OCI-LY7 (cell line): ENCODE results near the gene RIMBP2.

Experiments used
- EZH2phosphoT487 ChIP-seq: fragments of 200-600 bp; sonication (generic); IDR thresholded peaks from 2 replicates; pipeline ENCODE4 v1.6.1; 2018; ENCODE audit warnings: low read depth, borderline replicate concordance, mild to moderate bottlenecking, mixed run types, antibody characterized with exemption, low read length, moderate library complexity, mixed read lengths
- TF ChIP-seq, protein P1 (sequence below): fragments of 200-600 bp; sonication (generic); conservative IDR thresholded peaks from 2 replicates; pipeline ENCODE4 v1.5.1; 2014; ENCODE audit warnings: mild to moderate bottlenecking, antibody characterized with exemption, low read length, moderate library complexity, mixed read lengths

DNA sequence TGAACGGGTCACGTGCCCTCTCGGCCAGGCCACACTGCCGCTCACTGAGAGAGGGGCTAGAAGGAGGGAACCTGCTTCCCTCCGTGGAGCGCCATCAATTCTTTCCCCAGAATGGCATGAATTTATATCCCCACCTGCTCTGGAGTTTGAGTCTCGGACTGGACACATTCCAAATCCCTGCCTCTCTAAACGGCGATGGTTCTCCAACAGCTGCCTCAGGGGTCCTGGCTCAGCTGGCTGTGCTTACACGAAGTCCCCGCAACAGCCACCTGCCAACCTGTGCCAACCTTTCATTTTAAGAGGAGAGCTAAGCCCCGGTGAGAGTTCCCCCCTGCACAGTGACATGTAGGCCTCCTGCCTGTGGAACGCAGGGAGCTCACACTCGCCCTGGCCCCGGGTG, 73.2 kb downstream of the RIMBP2 start:
- TF ChIP-seq, protein P1, sequence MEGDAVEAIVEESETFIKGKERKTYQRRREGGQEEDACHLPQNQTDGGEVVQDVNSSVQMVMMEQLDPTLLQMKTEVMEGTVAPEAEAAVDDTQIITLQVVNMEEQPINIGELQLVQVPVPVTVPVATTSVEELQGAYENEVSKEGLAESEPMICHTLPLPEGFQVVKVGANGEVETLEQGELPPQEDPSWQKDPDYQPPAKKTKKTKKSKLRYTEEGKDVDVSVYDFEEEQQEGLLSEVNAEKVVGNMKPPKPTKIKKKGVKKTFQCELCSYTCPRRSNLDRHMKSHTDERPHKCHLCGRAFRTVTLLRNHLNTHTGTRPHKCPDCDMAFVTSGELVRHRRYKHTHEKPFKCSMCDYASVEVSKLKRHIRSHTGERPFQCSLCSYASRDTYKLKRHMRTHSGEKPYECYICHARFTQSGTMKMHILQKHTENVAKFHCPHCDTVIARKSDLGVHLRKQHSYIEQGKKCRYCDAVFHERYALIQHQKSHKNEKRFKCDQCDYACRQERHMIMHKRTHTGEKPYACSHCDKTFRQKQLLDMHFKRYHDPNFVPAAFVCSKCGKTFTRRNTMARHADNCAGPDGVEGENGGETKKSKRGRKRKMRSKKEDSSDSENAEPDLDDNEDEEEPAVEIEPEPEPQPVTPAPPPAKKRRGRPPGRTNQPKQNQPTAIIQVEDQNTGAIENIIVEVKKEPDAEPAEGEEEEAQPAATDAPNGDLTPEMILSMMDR, result no peak
- no peak for TF ChIP-seq EZH2phosphoT487
